DLD1 (cell line): ENCODE results near the gene PSTPIP1.

Experiments used
- in situ Hi-C: cut with HindIII; loops from 2 replicates; pipeline ENCODE4 v1.10.0; 2017; ENCODE audit warnings: low sequenced_read_pairs

Gene PSTPIP1

DNA sequence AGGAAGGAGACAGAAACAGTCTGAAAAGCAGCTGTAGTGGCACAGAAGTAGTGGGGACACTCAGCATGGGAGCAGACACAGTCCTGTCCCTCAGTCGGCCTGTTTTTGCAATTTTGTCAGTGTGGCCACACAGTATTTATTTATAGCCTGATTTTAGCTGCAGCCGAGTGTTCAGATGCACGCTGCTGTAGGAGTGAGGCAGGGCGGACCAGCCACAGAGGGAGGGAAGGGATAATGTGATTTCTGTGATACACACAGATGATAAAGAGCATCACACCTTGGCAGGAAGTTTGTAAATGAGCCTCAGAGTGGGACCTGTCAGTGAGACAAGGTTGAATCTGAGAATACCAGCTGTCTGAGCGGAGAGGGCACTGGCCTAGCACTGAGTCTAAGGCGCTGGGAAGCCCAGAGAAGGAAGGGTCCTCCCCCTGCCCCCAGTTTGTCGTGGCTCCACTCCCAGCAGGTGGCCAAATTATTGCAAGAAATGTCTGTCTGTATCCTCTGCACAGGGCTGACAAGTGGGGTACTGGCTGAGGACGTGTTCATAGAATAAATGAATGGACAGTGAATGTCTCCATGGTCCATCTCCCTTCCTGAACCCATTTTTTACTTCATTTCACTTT is 3.8 kb downstream of the PSTPIP1 start:
- in situ Hi-C loops, result no loop called here

DNA sequence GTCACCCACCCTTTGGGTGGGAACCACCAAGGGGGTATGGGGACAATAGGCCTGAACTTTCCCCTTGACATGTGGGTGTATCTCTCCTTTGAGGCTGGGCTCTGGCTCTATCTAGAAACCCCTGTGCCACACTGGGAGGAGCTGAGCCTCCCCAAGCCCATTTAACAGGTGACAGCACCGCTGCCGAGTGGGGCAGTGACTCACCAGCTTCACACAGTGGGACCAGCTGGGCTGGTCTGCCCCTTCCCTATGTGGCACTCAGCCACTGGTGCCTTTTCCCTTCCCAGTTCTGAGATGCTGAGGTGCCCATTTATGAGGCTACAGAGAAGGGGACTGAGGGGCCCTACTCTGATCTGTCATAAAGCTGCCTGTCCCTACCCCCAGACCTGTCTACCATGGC is 5.1 kb downstream of the PSTPIP1 start:
- in situ Hi-C loops, result no loop called here

DNA sequence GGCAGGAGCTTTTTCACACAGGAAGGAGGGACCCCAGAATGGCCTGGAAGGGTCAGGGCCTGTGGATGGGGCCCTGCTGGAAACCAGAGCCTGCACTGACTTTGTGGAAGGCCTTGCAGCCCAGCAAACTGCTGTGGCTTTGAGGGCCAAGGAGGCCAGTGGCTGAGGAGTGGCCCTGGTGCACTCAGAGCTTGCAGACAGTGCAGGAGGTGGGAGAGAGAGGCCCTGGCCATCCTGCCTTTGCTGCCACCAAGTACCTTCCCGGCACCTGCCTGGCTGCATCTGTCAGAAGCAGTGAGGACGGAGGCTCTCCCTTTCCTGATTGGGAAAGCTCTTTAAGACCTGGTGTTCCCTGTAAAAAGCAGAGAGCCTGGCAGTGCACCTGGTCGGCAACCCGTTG is 6.4 kb downstream of the PSTPIP1 start:
- in situ Hi-C loops, result no loop called here

DNA sequence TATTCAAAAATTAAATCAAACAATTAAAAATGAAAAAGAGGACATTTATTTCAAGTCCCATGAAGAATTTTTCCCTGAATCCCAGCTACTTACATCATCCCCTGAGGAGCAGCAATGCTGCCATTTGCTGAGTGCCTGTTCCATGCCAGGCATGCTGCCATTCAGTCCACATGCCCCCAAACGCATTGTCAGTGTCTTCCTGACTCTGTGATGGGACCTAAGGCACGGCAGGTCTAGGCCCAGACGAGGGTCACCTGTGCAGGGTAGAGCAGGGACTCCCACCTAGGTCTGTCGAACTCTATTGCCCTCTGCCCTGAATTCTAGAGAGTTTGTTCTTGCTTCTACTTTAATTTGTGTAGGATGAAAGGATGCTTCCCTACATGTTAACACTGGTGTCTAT is 7.0 kb downstream of the PSTPIP1 start:
- in situ Hi-C loops, result no loop called here

DNA sequence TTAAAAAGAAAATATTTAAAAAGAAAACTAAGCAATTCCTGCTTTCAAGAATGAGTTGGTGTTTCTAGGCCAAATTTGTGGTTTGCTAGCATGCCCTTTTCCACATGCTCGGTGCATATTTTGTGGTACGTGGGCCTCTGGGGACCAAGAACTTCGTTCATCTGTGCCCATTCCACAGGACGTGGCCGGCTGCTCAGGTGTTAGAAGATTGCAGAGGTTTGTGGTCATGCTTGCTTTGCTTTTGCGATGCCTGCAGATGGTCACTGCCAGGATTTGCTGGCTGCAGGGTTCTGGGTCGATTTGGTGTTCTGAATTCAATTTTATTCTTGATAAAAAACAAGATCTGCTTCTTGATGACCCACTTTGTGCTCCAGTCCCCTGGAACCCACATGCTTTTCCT is 7.5 kb downstream of the PSTPIP1 start:
- in situ Hi-C loops, result no loop called here

DNA sequence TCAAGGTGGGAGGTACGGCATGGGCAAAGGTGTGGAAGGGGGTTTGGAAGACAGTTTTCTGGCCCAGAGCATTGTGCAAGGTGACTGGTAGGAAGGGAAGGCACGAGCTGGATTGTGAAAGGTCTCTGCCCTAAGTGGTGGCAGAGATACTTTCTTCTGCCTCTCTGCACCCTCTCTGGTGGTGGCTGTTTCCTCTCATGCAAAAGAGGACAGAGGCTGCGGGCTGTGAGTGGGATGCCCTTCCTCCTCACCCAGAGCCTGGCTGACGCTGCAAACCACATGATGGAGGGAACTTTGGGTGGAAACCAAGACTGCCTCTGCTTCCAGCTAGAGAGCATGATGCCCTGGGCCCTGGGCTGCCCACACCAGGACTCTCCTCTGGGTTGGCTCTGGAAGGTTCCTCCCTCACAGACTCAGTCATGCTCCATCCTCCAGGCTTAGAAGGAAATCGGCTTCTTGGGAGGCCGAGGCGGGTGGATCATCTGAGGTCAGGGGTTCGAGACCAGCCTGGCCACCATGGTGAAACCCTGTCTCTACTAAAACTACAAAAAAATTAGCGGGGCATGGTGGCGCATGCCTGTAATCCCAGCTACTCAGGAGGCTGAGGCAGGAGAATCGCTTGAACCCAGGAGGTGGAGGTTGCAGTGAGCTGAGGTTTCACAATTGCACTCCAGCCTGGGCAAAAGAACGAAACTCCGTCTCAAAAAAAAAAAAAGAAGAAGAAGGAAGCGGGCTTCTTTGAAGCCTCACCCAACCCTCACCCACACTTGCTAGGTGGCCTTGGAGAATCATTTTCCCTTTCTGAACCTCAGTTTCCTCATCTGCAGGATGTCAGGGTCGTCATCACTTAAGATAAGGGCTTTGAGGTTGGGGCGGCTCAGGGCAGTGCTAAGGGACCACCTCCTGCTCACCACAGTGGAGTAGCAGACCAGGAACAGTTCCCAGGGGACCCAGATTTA is 8.3 kb downstream of the PSTPIP1 start:
- in situ Hi-C loops, result no loop called here

DNA sequence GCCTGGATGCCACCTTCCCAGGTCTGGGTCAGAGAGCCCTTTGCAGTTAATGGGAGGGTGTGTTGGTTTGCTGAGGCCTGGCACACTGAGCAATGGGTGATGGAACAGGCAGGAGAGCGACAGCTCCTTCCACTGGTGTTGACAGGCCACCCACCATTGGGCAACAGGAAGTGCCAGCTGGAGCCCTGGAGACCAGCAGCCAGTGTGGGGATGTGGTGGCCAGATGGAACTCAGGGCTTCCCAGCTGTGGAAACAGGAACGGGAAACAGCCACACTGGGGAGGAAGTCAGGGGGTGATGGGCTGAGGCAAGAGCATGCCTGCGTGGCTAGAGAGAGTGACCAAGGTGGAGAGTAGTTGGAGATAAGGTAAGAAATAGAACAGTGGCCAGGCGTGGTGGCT is 9.3 kb downstream of the PSTPIP1 start:
- in situ Hi-C loops, result no loop called here

DNA sequence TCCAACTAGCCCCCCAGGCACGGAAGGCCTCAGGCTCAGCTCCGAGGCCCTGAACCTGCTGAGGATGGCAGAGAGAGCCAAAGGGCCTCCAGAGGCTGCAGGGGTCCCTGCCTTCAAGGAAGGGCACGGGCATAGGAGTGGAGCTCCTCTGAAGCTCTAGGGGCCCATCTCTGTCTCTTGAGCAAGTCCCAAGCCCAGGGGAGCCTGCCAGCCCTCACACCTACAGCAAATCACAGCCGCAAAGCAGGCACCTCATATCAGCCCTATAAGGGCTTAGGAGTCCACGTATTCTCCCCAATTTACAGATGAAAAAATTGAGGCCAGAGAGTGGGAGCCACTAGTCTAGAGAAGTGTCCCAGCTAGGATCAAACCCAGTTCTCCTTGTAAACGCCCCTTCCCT is 14.2 kb downstream of the PSTPIP1 start:
- in situ Hi-C loops, result no loop called here

DNA sequence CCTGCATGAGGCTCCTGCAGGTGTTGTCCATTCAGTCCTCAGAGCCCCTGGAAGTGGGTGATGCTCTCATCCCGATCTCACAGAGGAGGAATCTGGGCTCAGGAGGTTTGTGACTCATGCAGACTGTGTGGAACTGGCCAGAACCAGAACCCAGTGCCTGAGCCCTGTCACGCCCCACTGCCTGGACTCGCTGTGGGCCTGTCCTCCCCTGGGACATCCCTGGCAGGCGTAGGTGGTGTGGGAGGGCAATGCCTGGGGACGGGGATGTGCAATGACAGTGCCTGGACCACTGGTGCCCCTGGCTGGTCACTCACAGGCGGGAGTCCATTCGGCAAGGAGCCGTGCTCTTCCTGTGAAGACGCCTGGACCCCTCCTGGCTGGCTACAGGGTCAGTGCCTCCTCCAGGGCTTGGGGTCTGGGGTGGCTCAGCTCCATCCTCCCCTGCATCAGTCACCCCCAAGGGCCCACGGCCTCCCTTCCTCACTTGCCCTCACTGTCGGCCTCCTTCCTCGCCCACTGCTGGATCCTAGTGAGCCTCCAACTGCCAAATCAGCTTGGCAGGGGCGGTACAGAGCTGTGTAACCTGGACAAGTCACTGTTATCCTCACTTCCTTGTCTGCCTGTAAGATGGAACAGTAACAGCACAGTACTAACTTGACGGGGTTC is 14.9 kb downstream of the PSTPIP1 start:
- in situ Hi-C loops, result no loop called here

DNA sequence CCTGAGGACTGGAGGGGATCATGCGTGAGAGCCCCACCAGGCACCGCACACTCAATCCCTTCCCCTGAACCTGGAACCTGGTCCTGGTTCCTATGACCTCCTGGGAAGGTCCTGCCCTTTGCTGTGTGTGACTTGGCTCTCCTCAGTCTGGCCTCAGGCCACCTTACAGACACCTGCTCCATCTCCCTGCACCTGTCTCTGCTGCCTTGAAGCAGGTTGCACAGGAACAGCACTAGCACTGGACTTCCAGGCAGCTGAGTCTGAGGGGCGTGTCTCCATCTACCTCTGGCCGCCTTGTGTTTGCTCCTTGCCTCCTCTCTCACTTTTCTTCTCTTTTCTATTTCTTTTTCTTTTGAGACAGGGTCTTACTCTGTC is 15.4 kb downstream of the PSTPIP1 start:
- in situ Hi-C loops, result no loop called here

DNA sequence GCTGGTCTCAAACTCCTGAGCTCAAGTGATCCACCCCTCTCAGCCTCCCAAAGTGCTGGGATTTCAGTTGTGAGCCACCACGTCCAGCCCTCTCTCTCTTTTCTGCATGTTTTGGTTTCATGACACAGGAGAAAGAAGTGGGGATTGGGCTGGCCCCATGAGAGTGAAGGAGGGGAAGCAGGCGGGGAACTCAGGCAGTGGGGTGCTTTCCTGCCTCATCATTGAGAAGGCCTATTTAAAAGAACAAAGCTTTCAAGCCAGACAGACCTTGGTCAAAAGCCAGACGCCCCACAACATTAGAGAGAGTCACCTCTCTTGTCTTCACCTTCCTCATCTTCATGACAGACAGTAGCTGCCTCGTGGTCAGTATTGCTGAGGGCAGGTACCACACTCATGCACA is 15.9 kb downstream of the PSTPIP1 start:
- in situ Hi-C loops, result no loop called here

DNA sequence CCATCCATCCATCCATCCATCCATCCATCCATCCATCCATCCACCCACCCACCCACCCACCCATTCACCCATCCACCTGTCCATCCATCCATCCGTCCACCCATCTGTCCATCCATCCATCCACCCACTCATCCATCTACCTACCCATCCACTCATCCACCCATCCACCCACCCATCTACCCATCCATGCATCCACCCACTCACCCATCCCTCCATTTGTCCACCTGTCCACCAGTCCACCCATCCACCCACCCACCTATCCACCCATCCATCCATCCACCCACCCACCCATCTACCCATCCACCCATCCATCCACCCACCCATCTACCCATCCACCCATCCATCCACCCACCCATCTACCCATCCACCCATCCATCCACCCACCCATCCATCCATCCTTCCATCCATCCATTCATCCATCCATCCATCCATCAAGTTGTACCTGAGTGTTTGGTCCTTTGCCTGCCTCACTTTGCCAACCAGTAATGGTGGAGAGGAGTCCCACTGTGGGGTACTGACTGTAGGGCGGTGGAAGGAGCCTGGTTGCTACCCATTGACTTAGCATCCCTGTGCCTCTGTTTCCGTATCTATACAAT is 17.3 kb downstream of the PSTPIP1 start:
- in situ Hi-C loops, result no loop called here

DNA sequence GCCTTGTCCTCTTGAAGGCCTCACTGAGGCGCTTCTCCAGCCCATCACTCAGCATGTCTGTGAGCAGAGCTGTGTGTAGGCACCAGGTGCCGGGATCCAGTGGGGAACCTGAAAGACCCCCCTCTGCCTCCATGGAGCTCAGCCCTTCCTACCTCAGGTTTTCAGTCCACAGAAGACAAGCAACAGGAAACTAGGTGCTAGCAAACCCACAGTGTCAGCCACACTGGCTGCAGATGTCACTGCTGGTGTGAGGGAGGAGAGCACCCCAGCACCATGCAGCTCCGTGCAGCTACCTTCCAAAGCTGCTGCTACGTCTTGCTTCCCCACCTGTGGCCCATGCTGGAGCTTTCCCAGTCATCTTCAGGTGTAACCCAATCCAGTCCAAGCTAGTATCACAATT is 17.9 kb downstream of the PSTPIP1 start:
- in situ Hi-C loops, result no loop called here

DNA sequence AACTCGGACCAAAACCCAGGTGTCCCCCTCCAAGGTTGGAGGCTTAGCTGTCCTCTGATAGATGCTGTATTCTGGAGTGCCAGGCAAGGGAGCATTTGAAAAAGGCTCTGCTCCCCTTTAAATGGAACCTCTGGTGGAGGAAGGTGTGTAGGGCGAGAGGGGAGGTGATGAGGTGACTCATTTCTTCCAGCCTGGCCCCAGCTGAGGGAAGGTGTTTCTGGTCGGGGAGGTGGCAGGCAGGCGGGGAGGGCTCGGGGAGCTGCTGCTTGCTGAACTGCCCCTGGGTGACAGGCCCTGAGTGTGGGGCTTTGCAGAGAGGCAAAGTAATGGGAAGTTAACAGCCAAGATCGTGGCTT is 18.8 kb downstream of the PSTPIP1 start:
- in situ Hi-C loops, result no loop called here

DNA sequence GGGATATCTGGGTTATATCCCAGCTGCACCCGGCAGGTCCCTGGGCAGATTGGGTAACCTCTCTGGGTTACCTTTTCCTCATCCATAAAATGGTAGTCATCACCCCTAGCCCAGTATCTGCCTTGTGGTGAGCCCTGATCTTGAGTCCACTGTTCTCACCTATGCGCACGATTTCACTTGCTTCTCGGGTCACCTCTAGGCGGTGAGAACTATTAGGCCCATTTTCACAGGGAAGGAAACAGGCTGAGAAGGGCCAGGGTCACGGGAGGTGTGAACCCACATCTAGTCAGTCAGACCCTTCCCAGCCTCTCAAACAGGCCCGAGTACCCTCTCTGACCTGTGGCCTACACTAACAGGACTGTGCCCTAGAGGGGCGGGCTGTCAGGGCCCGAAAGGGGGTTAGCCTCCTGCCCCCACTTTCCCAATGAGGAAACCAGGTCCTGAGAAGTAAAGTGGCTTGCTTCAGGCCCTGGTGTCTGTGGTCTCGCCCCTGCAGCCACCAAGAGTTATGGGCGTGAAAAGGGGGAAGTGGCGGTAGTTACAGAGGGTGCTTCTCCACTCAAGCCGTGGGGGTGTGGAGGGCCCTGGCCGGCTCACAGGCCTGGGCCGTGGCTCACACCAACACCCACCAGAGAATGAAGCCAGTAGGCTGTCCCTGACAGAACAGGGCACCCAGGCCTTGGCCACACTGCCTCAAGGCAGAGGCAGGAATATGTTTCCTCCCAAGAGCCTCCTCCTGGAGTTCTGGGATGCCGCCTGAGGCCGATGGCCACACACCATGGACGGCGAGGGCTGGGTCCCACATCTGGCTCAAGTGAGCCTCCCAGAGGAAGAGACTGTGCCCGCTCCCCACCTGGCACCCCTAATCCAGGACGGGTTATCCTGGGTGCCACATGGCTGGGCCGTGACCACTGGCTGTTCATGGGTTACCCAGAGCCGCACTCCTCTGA is 19.5 kb downstream of the PSTPIP1 start:
- in situ Hi-C loops, result no loop called here

DNA sequence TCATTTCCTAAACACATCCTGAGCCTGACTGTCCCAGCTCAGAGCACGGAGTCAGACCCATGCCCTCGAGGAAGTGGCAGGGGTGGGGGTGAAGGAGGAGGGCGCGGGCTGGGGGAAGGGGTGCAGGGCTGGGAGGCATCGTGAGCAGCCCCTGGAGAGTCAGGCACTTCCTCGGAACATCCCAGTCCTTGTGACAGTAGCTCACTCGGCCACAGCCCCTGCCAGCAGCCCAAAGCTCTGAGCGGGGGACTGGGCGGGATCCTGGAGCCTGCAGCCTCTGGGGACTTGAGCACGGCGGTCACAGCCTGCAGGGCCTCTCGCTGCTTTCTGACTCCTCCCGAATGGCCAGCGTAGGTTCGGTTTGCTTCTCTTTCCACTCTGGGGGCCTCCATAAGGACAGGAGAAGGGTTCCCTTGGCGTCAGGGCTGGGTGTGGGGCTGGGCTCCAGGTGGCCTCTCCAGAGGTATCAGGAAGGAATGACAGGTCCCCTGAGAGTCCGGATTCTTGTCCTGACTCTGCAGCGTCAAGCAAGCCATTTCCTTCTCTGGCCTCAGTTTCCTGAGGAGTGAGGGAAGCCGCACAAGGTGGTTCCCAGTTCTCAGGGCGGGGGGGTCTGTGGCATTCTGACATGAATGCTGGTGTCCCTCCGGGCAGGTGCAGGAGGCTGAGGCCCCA is 20.9 kb downstream of the PSTPIP1 start:
- in situ Hi-C loops, result no loop called here

DNA sequence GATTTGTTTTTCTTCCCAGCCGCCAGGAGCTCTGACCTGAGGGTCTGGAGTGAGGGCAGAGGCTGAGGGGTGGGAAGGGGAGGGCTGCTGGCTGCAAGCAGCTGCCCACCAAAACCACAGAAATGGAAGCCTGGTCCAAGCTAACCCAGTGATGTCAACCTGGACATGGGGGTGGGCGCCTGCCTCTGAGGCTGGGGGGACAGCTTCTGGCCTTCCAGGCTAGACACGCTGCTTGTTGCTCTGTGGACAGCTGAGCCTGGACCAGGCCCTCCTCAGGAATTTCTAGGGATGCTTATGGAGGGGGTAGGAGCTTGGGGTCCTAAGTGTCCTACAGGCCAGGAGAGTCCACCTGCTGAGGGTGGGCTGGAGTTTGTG is 21.4 kb downstream of the PSTPIP1 start:
- in situ Hi-C loops, result no loop called here

DNA sequence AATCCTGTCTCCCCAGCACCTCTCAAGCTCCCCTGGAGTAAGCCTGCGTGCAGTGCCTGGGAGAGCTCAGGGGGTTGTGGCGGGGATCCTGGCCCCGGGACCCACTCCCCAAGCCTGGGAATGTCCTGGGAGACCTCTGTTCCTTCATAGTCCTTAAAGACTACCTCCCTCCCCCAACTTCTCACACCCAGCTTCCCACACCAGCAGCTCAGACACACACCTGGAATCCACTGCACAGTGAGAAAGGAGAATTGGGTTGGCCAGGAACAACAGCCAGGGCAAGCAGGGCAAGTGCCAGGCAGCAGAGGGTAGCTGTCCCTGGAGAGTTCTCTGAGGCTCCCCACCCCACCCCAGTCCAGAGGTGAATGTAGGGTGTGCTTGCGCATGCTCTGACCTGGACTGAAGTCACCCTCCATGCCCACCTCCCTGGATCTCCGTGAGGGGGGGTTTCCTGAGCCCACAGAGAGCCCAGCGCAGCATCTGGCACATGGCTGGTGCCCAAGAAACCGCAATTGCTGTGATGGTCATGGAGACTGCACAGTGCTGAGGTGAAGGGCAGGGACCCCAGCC is 22.2 kb downstream of the PSTPIP1 start:
- in situ Hi-C loops, result no loop called here
